GM21723 (cell line): Measurements from ENCODE around the gene HCAR3.
"Not testable (repeated sequence)": the region's sequence is repeated elsewhere in the genome, so short reads cannot be mapped to it uniquely, and the experiment has no call there.

Source experiments
- ATAC-seq: cut with Tn5 transposase; IDR thresholded peaks from one replicate; pipeline ENCODE4 v1.9.1; 2021; ENCODE audit warnings: mild to moderate bottlenecking, moderate library complexity; ENCODE audit not compliant: unreplicated experiment

The HCAR3 gene

DNA sequence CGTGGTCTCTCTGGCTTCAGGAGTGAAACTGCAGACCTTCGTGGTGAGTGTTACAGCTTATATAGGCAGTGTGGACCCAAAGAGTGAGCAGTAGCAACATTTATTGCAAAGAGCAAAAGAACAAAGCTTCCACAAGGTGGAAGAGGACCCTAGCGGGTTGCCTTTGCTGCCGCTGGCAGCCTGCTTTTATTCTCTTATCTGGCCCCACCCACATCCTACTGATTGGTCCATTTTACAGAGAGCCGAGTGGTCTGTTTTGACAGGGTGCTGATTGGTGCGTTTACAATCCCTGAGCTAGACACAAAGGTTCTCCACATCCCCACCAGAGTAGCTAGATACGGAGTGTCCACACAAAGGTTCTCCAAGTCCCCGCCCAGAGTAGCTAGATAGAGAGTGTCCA is 40.6 kb downstream of the HCAR3 start:
- ATAC-seq = not testable (repeated sequence)

DNA sequence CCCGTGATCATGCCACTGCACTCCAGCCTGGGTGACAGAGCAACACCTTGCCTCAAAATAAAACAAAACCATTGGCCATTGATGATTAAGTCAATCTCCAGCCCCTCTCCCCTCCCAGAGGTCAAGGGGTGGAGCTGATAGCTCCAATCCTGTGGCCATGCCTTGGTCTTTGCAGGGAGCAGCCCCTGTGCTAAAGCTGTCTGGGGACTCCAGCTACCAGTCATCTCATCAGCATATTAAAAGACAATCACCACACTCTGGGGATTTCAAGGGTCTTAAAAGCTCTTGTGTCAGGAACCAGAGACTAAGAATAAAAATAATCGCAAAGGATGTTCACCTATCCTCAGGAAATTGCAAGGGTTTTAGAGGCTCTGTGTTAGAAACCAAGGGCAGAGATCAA is 44.1 kb downstream of the HCAR3 start:
- ATAC-seq = no peak

DNA sequence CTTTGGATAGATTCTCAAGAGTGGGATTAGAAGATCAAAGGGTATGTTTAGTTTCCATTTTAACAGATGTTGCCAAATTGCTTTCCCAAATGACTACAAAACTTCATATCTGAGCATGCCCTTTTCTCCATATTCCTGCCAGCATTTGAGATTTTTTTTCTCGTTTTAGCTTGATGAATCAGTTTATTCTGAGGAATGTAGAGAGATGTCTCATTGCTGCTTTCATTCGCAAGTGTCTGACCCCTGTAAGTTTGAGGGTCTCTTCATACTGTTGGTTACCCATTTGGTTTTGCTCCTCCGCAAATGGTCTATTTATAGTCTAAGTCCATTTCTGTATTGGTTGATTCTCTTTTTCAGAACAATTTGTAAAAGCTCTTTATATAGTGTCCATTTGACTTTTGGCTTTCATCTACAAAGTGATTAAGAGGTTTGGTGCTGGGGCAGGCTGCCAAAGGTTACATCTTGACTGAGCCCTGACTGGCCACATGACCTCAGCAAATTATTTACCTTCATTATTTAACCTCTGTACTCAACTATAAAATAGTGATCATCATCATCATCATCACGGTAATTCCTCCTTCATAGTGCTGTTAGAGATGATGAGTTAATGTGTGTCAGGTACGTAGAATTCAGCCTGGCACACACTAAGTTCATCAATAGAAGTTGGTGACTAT is 47.1 kb downstream of the HCAR3 start:
- no peak for ATAC-seq

DNA sequence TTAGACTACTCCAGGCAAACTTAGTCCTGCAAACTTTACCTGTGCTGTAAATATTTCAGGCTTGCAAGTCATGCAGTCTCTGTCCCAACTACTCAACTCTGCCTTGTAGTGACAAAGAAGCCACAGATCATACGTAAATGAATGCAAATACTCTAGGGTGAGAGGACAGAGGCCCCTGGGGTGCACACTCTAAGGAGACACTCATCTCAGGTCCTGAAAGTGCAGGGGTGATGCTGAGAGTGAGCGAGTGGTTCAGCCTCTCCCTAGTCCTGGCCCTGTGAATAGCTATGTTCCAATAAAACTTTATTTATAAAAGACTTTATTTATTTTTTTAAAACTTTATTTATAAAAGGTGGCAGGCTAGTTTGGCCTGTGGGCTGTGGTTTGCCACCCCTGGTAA is 48.3 kb downstream of the HCAR3 start:
- ATAC-seq = no peak

DNA sequence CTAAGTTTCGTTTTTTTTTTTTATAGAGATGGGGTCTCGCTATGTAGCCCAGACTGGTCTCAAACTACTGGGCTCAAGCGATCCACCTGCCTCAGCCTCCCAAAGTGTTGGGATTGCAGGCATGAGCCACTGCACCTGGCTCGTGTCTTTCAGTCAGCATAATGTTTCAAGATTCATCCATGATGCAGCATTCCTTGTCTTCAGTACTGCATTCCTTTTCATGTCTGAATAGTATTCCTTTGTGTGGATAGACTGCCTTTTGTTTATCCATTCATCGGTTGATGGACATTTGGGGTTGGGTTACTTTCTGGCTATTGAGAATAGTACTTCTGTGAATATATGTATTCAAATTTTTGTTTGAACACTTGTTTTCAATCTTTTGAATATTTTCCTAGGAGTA is 50.9 kb downstream of the HCAR3 start:
- no peak for ATAC-seq

DNA sequence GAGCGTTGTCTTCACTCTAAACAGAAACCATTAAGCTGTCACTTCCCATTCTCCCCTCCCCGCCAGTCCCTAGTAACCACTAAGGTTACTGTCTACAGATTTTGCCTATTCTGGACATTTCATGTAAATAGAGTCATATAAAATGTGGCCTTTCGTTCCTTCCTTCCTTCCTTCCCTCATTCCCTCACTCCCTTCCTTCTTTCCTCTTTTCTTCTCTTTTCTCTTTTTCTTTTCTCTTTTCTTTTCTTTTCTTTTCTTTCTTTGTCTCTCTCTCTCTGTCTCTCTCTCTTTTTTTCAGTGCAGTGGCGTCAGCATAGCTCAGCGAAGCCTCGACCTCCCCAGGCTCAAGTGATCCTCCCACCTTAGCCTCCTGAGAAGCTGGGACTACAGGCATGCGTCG is 51.3 kb downstream of the HCAR3 start:
- ATAC-seq = no peak
